ENCODE data around the gene CEND1.
A peak's percentile ranks its signal among the peaks of the same experiment; 100 is the strongest.
"Not testable (repeated sequence)": the region's sequence is repeated elsewhere in the genome, so short reads cannot be mapped to it uniquely, and the experiment has no call there.

Gene CEND1

DNA sequence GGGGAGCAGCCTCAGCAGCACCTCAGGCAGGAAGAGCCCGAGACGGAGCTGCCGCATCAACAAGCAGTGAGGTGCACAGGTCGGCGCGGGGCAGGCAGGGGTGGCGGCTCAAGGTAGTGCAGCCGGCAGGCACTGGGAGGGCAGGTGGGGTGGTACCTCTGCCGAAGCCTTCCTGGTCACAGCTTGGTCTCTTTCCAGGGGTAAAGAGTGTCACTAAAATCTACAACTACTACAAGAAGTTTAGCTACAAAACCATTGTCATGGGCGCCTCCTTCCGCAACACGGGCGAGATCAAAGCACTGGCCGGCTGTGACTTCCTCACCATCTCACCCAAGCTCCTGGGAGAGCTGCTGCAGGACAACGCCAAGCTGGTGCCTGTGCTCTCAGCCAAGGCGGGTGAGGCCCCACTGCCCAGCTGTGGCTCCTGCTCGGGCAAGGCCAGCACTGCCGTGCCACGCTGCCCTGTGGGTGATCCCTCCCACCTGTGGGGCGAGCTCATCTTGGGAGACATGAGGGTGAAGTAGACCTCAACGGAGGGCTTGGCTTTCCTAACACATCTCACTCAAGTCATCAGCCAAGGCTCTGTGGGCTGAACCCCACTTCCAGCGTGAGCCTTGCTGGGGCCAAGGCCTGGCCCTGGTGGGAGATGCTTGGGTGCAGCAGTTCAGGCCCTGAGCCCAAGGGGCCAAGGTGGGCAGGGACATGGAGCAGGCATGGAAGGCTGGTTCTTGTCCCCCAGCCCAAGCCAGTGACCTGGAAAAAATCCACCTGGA, 26.2 kb downstream of the CEND1 start:
- no peak for DNase-seq (ENCODE audit: low read depth in 2 of 2)

DNA sequence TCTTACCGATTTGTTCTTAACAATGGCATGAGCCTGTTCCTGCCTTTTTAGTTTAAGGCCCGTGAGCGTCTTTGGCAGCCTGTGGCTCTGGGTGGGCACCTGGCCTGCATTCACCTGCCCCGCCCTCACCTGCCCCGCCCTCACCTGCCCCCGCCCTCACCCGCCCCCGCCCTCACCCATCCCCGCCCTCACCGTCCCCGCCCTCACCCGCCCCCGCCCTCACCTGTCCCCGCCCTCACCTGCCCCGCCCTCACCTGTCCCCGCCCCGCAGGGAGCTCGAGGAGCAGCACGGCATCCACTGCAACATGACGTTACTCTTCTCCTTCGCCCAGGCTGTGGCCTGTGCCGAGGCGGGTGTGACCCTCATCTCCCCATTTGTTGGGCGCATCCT, 26.8 kb downstream of the CEND1 start:
- DNase-seq (ENCODE audit: low read depth in 2 of 2) = no peak

DNA sequence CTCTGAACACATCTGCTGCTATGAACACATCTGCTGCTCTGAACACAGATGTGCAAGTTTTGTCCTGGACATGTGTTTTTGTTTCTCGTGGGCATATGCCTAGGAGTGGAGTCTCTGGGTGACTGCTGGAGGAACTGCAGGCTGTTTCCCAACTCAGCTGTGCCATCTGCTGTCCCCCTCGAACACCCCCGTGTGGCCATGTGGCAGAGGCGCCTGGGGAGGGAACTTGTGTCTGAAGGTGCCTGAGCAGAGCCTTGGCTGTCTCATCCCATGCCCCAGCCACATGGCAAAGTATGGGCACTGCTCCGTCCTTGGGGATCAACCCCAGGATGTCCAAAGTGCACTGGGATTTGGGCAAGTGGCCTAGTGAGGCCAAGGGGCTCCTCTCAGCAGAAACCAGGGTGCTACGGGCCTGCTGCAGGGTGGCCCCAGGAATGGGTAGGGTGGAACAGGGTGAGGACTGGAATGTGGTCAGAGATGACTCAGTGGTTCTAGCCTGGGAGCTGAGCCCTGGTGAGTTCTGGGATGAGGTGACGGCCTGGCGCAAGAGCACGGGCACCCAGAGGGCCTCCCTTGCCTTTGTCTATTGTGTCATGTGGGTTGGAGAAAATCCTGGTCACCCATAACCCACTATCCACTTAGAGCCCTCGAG, 27.3 kb downstream of the CEND1 start:
- peak in 1 of 2 experiments; percentile 18 for DNase-seq (ENCODE audit: low read depth in 2 of 2)

DNA sequence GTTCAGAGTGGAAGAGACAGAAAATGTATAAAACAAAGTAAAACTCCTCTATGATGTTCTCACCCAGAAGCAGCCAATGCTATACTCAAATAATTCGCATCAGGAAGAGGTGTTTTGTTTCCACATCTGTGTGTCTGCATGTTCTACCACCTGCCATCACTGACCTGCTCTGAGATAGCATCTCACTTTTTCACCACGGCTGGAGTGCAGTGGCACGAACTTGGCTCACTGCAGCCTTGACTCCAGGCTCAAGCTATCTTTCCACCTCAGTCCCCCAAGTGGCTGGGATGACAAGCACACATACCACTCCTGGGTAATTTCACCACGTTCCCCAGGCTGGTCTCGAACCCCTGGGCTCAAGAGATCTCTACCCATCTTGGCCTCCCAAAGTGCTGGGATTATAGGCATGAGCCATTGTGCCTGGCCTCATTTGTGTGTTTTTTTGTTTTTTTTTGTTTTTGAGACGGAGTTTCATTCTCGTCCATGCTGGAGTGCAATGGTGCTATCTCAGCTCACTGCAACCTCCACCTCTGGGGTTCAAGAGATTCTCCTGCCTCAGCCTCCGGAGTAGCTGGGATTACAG, 28.3 kb downstream of the CEND1 start:
- DNase-seq (ENCODE audit: low read depth in 2 of 2) = no peak

DNA sequence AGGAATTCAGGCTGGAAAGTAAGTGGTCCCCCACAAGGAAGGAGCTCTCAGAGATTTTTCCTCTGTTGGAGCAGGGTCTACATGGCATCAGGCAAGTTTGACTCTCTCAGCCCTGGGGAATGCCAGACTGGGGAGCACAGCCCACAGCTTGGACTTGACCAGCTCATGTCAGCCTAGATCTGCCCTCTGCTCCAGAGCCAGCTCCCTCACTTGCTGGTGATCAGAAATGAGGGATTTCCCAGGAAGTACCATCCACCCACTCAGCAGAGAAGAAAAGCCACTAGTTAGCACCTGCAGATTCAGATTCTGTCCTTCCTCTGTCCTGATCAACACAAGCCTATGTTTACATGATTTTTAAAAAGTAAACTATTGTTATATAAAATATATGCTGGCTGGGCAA, 29.7 kb downstream of the CEND1 start:
- DNase-seq (ENCODE audit: low read depth in 2 of 2) = no peak

DNA sequence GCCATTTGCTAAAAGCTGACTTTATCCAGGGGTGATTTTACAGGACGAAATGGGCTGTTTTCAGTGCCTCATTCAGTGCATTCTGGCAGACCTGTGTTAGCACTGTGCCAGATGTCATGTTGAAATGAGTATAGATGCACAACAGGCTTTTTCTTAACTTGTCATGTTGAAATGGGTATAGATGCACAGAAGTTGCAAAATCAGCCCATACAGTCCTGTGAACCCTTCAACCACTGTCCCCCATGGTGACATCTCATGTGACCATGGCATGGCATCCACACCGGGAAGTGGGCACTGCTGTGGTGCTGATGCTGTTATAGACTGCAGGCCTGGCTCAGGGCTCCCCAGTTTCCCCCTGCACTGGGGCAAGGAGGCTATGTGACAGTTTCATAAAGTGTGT, 40.2 kb downstream of the CEND1 start:
- no peak for DNase-seq (ENCODE audit: low read depth in 2 of 2)

DNA sequence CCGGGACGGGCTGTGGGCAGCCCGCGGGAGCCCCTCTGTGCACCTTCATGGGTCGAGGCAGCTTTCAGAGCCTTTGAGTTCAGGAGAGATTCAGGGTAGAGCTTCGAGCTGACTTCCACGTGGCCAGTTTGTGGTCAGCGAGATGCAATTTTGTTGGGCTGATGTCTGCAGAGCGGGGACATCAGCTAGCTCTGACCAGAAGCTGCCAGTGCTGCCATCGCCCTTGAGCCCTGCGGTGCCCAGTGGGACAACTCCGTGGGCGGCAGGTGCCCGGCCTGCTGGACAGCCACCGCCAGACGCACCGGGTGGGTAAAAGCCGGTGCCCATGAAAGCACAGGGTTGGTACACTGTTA, 41.9 kb downstream of the CEND1 start:
- no peak for DNase-seq (ENCODE audit: low read depth in 2 of 2)

DNA sequence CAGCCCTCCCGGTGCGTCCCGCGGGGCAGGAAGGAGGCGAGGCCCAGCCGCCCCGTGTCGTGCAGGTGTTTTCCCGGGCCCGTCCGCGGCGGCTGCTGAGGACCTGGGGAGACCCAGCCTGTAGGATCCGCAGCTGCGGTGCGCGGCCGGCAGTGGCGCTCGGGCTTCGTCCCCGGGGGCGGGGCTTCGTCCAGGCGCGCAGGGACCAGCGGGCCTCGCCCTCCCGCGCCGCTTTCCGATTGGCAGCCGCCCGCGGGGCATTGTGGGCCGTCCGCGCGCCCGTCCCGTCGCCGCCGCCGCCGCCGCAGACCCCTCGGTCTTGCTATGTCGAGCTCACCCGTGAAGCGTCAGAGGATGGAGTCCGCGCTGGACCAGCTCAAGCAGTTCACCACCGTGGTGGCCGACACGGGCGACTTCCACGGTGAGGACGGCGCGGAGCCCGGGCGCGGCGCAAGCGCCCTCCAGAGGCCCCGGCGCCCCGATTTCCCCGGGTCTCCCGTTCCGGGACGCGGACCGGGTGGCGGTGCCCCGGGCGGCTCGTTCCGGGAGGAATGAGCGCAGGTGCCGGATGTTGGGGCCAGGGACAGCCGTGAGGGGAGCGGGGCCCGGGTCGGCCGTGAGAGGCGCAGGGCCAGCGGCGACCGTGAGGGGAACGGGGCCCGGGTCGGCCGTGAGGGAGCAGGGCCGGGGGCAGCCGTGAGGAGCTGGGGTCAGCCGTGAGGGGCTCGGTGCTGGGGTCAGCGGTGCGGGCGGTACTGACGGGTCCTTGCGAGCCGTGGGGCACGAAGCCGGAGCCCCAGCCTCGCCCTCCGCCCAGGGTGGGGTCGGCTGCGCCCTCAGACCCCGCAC, 42.5 kb downstream of the CEND1 start, which contains the start of gene TALDO1:
Gene TALDO1 (plus strand): TSS at position 307 of the 849 bp plus-strand sequence. CDS start 18 bp downstream, at position 325.
- peak; percentile 53 to 60 for DNase-seq (ENCODE audit: low read depth in 2 of 2)

DNA sequence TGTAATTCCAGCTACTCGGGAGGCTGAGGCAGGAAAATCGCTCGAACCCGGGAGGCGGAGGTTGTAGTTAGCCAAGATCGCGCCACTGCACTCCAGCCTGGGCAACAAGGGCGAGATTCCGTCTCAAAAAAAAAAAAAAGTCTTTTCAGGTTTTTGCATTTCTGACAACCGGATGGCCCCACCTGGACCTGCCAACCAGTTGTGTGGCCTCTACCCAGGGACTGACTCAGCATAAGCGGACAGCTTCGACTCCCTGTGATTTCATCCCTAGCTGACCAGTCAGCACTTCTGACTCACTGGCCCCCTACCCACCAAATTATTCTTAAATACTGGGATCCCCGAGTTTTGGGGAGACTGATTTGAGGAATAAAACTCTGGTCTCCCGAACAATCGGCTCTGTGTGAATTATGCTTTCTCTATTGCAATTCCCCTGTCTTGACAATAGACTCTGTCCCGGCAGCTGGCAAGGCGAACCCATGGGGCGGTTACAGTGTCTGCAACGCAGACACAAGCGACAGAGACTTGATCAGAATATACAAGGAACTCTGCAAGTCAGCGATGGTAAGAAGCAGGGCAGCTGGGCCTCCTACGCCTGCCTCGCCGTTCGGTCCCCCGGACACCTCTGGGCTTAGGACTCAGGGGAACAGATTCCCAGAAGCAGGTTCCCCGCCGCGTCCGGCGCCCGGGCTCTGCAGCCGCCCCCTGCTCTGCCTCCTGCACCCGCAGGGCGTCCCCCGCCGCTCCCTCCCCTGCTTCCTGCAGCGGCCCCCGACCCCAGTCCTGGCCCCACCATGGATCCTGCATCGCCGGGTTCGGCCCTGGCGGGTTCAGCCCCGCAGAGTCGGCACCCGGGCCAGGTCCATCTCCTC, 43.4 kb downstream of the CEND1 start:
- DNase-seq (ENCODE audit: low read depth in 2 of 2) = no peak

DNA sequence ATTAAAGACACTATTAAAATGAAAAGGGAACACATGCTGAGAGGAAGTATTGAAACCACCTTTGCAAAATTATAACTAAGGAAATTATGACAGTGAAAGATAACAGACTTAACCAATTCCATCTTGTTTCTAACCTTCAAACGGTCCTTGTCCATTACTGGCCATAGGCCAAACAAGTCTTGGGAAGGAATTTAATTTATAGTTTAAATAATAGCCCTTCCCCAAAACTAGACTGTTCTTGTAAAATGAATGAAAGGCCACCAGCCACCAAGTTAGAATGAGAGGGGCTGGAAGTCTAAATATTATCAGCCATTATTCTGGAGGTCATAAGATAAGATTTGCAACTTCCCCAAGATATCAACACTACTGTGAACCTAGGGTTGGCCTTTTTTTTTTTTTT, 44.5 kb downstream of the CEND1 start:
- no peak for DNase-seq (ENCODE audit: low read depth in 2 of 2)

DNA sequence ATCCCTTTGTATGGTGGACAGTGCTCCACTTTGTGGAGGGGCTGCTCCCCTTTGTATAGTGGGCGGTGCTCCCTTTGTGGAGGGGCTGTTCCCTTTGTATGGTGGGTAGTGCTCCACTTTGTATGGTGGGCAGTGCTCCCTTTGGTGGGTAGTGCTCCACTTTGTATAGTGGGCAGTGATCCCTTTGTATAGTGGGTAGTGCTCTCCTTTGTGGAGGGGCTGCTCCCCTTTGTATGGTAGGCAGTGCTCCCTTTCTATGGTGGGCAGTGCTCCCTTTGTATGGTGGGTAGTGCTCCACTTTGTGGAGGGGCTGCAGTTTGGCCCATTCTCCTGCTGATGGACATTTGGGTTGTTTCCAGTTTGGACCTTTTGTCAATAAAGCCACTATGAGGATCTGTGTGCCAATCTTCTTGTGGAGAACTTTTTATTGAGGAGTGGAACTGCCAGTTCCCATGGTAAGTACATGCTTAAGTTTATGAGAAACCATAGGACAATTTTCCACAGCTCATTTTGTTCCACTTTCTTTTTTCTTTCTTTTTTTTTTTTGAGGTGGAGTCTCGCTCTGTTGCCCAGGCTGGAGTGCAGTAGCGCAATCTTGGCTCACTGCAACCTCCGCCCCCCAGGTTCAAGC, 47.2 kb downstream of the CEND1 start:
- DNase-seq (ENCODE audit: low read depth in 2 of 2) = no peak

DNA sequence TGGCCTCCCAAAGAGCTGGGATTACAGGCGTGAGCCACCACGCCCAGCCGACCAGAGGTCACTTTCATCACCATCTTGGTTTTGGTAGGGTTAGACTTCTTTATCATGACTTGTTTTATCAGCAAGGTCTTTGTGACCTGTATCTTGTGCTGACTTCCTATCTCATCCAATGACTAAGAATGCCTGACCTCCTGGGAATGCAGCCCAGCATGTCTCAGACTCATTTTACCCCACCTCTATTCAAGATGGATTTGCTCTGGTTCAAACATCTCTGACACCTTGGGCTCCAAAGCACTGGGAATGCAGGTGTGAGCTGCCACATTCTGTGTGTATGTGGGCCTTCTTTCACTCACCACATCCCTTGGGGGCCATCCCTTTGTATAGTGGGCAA, 47.7 kb downstream of the CEND1 start:
- DNase-seq (ENCODE audit: low read depth in 2 of 2) = no peak

DNA sequence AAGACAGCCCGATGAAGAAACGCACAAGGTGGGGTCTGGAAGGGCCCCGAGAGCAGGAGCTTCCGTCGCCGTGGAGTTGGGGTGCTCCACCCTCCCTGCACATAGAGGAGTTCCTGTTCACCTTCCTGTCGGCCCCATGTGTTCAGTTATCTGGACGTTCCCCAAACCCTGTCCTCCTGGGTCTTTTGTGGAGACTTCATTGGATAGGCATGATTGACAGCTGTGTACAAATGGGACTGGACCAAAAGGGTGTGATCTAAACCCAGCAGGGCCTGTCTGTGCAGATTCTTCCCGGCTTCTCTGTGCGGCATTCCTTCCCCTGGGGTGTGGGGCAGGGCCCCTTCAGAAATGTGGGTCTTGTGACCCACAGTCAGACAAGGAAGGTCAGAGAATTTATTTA, 52.0 kb downstream of the CEND1 start:
- not testable (repeated sequence) for DNase-seq (ENCODE audit: low read depth in 2 of 2)

DNA sequence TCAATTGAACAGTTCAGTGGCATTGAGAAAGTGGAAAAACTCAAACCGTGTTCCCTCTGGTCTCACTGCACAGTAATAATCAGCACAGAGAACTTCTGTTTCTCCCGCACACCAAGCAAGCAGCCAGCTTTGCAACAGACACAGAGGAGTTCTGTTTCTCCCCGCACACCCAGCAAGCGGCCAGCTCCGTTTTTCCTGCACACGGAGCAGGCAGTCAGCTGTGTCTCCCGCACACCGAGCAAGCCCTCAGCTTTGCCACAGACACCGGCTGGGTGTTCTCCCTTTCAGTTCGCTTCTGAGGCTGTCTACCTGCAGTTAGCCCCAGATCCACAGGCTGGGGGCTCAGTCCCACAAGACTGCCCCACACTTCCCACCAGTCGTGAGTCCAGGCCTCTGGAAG, 52.5 kb downstream of the CEND1 start:
- no peak for DNase-seq (ENCODE audit: low read depth in 2 of 2)

All from fibroblast of skin of left quadriceps (primary cell).